ENCODE measurements around the gene MXRA7.
"Not testable (repeated sequence)": the region's sequence is repeated elsewhere in the genome, so short reads cannot be mapped to it uniquely, and the experiment has no call there.

MXRA7 gene

GRCh38 chr17:76716146-76716838, 5.5 kb upstream of the MXRA7 start:
- no peak for DNase-seq (ENCODE audit: low spot score)

GRCh38 chr17:76715496-76715830, 4.7 kb upstream of the MXRA7 start:
- DNase-seq (ENCODE audit: low spot score): no peak

DNA sequence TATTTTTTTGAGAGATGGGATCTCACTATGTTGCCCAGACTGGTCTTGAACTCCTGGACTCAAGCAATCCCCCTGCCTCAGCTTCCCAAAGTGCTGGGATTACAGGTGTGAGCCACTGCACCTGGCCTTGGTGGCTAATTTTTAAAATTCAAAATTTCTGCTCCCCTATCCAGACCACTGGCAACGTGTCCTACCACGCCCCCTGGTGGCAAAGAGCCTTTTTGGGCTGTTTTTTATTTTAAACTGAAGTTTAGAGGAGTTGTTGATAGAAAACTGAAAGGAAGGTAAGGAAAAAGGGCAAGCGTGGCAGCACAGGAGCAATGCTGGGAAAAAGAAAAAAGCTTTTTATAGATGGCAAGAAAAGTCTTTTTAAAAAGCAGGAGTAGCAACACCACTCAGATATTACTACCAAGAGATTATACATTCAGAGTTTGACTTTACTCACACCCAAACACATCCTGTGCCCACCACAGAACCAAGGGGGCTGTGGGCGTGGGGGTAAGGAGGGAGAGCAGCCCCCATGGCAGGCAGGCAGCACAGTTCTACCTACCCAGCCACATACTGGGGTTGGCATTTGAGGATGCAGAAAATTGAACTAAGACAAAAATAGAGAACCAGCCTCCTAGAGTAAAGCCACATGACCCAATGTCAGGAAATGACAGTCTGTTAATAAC, 4.2 kb upstream of the MXRA7 start:
- DNase-seq (ENCODE audit: low spot score): no peak

- no peak for DNase-seq (ENCODE audit: low spot score)
Measured at GRCh38 chr17:76714336-76714735, 3.6 kb upstream of the MXRA7 start.

DNA sequence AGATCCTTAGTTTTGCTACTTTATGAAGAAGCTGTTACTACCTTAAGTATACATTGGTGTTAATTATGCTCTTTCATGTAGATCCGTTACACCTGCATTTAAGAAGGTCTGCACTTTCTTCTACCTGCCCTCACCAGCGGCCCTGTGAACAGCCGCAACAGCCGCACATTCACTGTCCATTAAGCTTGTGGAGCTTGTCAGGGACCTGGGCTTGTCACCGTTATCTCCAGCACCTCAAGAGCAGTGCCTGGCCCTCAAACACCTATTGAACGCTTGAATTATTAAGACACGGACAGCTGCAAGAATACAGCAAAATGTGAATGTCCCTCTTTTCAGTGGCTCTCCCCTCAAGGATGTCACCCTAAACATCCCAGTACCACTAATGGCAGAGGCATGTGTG, 3.0 kb upstream of the MXRA7 start:
- DNase-seq (ENCODE audit: low spot score): no peak

DNA sequence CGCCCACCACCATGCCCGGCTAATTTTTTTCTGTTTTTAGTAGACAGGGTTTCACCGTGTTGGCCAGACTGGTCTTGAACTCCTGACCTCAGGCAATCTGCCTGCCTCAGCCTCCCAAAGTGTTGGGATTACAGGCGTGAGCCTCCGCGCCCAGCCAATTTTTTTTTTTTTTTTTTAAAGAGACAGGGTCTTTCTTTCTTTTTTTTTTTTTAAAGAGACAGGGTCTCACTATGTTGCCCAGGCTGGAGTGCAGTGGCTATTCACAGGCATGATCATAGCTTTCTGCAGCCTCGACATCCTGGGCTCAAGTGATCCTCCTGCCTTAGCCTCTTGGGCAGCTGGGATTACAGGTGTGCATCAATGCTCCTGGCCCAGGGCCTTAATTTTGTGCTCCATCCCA, 1.6 kb upstream of the MXRA7 start:
- not testable (repeated sequence) for DNase-seq (ENCODE audit: low spot score)

- DNase-seq (ENCODE audit: low spot score): not testable (repeated sequence)
Measured at GRCh38 chr17:76709951-76710862, 558 bp downstream of the MXRA7 start.

DNA sequence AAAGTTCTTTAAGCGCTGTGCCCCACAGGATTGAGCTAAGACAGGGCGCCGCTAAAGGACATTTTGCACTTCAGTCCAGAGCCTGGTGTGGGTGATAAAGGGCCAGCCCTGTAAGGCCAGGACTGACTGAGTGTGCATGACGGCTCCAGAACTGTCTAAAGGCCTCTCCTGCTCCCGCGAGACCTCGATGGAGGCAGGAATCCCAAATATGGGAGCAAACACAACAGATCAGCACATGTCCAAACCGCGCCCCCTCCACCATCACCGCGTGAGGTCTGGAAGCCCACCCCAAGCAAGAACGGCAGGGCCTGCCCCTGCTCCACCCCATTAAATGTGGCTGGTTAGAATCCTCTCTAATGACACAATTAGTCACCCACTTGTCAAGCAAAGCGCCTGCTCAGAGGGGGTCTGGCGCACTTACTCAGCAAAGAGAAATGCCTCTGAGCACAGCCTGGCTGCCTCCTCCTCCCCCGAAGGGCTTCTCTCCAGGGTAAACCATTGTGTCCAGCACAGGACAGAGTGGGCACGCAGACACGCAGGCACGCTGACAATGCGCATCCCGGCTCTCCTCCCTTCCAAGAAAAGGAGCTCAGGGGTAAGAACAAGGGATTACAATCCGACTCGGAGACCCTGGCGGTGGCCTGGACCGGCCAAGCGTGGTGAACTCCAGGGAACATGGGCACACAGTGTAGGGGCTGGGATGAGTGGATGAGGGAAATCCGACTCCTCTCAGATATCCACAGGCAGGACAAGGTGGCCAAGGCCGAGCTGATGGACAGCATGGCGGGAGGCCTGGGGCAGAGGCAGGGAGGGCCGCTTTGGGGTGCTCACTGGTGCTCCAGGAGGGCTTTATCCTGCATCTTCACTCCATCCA, 1.5 kb downstream of the MXRA7 start:
- peak; percentile 73 for DNase-seq (ENCODE audit: low spot score)

- no peak for DNase-seq (ENCODE audit: low spot score)
Measured at GRCh38 chr17:76707985-76708807, 2.6 kb downstream of the MXRA7 start.

- DNase-seq (ENCODE audit: low spot score): no peak
Measured at GRCh38 chr17:76706817-76707216, 3.9 kb downstream of the MXRA7 start.

GRCh38 chr17:76704805-76705204, 6.0 kb downstream of the MXRA7 start:
- DNase-seq (ENCODE audit: low spot score): no peak

GRCh38 chr17:76702941-76703637, 7.7 kb downstream of the MXRA7 start:
- no peak for DNase-seq (ENCODE audit: low spot score)

DNA sequence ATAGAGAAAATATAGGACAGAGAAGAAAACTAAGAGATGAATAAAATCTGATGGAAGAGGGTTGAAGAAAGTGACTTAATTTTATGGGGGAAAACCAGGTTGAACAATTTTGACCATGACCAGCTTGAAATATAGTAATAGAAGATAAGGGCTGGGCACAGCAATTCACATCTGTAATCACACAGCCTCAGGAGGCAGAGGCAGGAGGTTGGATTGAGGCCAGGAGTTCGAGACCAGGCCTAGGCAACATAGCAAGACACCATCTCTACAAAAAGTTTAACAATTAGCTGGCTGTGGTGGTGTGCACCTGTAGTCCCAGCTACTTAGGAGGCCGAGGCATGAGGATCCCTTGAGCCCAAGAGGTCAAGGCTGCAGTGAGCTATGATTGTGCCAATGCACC, 8.7 kb downstream of the MXRA7 start:
- DNase-seq (ENCODE audit: low spot score): no peak

GRCh38 chr17:76701471-76701967, 9.2 kb downstream of the MXRA7 start:
- no peak for DNase-seq (ENCODE audit: low spot score)

GRCh38 chr17:76700617-76701470, 9.9 kb downstream of the MXRA7 start:
- DNase-seq (ENCODE audit: low spot score): peak; percentile 86

DNA sequence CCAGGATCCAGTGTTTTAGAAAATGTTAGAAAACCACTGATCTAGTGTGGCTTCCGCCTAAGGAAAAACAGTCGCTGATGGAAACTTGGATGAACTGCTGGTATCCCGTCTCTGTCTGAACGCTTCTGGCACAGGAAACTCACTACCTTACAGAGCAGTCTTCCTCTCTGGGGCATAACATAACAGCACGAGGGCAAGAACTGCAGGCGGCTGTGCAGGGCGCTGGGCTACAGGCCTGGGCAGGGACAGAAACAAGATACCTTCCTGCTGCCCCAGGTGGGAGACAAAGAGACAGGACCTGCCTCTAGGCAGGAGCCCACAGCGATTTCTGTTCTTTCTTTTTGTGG, 10.5 kb downstream of the MXRA7 start:
- peak; percentile 32 for DNase-seq (ENCODE audit: low spot score)

- DNase-seq (ENCODE audit: low spot score): not testable (repeated sequence)
Measured at GRCh38 chr17:76698466-76698977, 12.2 kb downstream of the MXRA7 start.

GRCh38 chr17:76697702-76698465, 12.9 kb downstream of the MXRA7 start:
- DNase-seq (ENCODE audit: low spot score): no peak

All from kidney capillary endothelial cell (primary cell).